ENCODE results near the gene CELF2.

CELF2 gene

DNA sequence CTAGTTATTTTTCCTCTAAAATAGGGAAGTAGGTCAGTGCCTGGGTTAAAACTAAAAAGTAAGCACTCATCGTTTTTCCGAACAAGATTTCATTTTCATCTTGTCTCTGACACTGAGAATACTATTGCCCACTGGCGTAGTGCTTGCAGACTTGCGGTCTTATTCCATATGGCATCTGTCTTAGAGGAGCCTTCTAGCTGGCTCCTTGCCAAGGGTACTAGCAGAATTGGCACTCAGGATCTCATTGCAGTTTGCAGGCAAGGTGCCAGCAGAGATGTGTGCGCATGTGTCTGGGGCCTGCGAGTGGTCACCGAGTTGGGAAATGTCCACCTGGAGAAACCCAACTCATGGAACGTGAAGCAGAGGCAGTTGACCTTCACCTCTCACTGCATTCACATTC is 143.4 kb downstream of the CELF2 start:
- no peak overlapping the region for H2AFZ ChIP-seq
- TF ChIP-seq, protein P1, sequence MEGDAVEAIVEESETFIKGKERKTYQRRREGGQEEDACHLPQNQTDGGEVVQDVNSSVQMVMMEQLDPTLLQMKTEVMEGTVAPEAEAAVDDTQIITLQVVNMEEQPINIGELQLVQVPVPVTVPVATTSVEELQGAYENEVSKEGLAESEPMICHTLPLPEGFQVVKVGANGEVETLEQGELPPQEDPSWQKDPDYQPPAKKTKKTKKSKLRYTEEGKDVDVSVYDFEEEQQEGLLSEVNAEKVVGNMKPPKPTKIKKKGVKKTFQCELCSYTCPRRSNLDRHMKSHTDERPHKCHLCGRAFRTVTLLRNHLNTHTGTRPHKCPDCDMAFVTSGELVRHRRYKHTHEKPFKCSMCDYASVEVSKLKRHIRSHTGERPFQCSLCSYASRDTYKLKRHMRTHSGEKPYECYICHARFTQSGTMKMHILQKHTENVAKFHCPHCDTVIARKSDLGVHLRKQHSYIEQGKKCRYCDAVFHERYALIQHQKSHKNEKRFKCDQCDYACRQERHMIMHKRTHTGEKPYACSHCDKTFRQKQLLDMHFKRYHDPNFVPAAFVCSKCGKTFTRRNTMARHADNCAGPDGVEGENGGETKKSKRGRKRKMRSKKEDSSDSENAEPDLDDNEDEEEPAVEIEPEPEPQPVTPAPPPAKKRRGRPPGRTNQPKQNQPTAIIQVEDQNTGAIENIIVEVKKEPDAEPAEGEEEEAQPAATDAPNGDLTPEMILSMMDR (IDR thresholded peaks at IDR 0.05), result no peak
- no peak overlapping the region for H3K4me2 ChIP-seq (ENCODE audit: low read length)
- H3K36me3 ChIP-seq (ENCODE audit: control insufficient read depth, insufficient read depth, low read length), result no peaks in the 10 kb centered on the region
- H3K27me3 ChIP-seq (ENCODE audit: control insufficient read depth, insufficient read depth, low read length), result no peaks in the 10 kb centered on the region
- H3K4me3 ChIP-seq (ENCODE audit: low read depth, low read length), result no peak overlapping the region
- no peaks in the 10 kb centered on the region for H3K79me2 ChIP-seq
- H3K9ac ChIP-seq, result no peak overlapping the region
- H3K9me3 ChIP-seq (ENCODE audit: control insufficient read depth, low read length), result no peaks in the 10 kb centered on the region
- H3K27ac ChIP-seq, result no peak overlapping the region
- H3K4me1 ChIP-seq, result peaks cover 4% of the 10 kb centered on the region

DNA sequence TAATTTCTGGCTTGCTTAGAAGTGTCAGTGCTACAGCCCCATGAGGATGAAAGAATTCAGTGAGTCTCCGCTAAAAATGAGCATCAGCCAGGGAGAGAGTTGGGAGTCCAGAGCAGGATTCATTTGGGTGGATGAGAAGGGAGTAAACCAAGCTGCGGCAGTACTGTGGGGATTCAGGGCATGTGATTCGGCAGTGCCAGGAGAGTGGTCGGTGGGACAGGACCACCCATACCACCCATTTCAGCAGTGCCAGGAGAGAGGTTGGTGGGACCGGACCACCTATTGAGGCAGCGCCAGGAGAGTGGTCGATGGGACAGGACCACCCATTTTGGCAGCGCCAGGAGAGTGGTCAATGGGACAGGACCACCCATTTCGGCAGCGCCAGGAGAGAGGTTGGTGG is 144.2 kb downstream of the CELF2 start:
- Histone ChIP-seq H3K9me3 (ENCODE audit: control insufficient read depth, low read length) (no peaks in the 10 kb centered on the region), H3K9ac (no peak overlapping the region), H3K4me3 (ENCODE audit: low read depth, low read length) (no peak overlapping the region), H3K36me3 (ENCODE audit: control insufficient read depth, insufficient read depth, low read length) (no peaks in the 10 kb centered on the region), H3K27me3 (ENCODE audit: control insufficient read depth, insufficient read depth, low read length) (no peaks in the 10 kb centered on the region), H2AFZ (no peak overlapping the region), H3K79me2 (no peaks in the 10 kb centered on the region), H3K4me1 (peaks cover 4% of the 10 kb centered on the region), H3K27ac (no peak overlapping the region), H3K4me2 (ENCODE audit: low read length) (no peak overlapping the region)
- TF ChIP-seq, protein P1 (IDR thresholded peaks at IDR 0.05), result no peak

DNA sequence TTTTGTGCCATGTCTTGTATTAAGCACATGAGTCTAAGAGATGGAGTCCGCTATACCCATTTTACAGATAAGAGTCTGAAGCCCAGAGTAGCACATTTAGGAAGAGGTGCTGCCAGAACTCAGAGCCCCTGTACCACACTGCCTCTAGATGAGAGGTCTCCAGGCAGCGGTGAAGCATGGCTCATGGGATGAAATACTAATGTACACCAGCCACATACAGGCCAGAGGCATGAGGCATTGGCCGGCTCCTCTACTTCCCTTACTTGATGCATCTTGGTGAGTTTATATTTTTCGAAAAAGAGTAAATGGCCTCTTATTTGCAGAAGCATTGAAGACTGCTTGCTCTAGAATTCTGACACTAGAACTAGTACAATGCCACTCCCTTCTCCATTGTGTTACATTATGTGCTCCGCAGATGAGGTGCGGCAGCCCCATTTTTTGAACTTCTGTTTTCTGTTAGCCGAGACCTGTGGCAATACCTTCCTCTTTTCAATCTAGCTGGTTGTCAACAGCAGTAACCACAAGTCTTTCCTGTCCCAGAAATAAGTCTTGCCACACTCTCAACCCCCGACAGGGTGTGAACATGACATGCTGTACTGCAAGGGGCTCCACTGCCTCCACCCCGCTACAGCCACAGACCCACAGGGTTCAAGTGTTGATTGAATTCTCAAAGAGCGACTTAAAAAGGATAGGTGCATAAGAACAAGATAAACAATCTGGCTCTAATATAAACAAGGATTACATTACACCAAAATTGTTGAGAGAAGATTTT is 145.3 kb downstream of the CELF2 start:
- Histone ChIP-seq H3K36me3 (ENCODE audit: control insufficient read depth, insufficient read depth, low read length) (no peaks in the 10 kb centered on the region), H3K9ac (no peak overlapping the region), H3K27me3 (ENCODE audit: control insufficient read depth, insufficient read depth, low read length) (no peaks in the 10 kb centered on the region), H3K4me3 (ENCODE audit: low read depth, low read length) (no peak overlapping the region), H3K27ac (peak overlapping the region; percentile 16), H3K79me2 (no peaks in the 10 kb centered on the region), H3K4me2 (ENCODE audit: low read length) (no peak overlapping the region), H3K9me3 (ENCODE audit: control insufficient read depth, low read length) (no peaks in the 10 kb centered on the region), H3K4me1 (peaks cover 4% of the 10 kb centered on the region), H2AFZ (no peak overlapping the region)
- TF ChIP-seq, protein P1 (IDR thresholded peaks at IDR 0.05), result no peak

DNA sequence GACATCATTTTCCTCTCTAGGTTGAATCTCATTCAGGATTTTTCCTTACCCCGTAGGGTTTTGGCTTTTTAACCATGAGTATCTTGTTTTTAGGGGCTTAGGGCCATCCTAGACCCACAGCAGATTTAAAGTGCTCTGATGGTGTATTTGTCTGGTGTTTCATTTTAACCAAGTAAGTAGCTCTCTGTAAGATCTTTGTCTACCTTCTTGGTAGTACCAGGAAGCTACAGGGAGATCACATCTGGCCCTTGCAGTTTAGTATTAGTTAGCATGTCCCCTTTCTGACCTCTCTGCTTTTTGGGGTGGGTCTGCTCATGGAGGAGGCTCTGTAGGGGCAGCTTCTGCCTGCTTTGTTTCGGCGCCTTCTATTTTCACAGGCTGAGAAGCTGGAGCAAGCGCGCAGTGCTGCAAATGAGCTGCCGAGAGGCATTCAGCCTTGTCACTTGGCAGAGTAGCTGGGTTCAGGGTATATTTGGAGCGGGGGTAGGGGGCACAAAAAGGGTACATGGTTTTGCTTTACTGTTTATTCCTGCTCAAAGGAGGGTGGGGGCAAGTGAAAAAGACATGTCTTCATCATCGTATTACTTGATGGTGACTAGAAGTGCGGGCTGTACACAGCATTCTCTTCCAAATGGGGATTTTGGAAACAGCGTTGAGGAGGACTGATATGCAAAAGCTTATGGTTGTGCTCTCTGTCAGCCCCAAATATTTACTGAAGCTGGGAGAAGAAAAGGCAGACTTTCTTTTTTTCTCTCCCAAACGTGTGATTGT is 146.3 kb downstream of the CELF2 start:
- Histone ChIP-seq H3K9ac (no peak overlapping the region), H3K9me3 (ENCODE audit: control insufficient read depth, low read length) (no peaks in the 10 kb centered on the region), H3K4me3 (ENCODE audit: low read depth, low read length) (no peak overlapping the region), H3K27ac (no peak overlapping the region), H3K4me2 (ENCODE audit: low read length) (no peak overlapping the region), H3K36me3 (ENCODE audit: control insufficient read depth, insufficient read depth, low read length) (no peaks in the 10 kb centered on the region), H2AFZ (no peak overlapping the region), H3K79me2 (no peaks in the 10 kb centered on the region), H3K27me3 (ENCODE audit: control insufficient read depth, insufficient read depth, low read length) (no peaks in the 10 kb centered on the region), H3K4me1 (peaks cover 4% of the 10 kb centered on the region)
- TF ChIP-seq, protein P1 (IDR thresholded peaks at IDR 0.05), result no peak

Measured in parathyroid adenoma (tissue), 2 donors.